GM23338 (cell line): ENCODE measurements around the gene TNS3. TPM values are rescaled to one million over a fixed set of nuclear protein-coding genes. Genes with fewer than 3 reads are reported as not detected.

Experiments used
- ATAC-seq: fragments of 200-7000 bp; cut with Tn5 transposase; 3 replicates; pipeline ENCODE4 v1.9.1; 2020
- DNase-seq: peaks from one replicate; pipeline ENCODE4 v3.0.0-alpha.2; 2015; ENCODE audit warnings: low spot score
- H2AFZ ChIP-seq: fragments of 200-600 bp; sonication (generic); 2 replicates; pipeline ENCODE4 v1.8.0; 2016; ENCODE audit warnings: antibody characterized with exemption, mild to moderate bottlenecking, moderate library complexity
- H3F3A ChIP-seq: fragments of 200-600 bp; sonication (generic); replicated peaks from 2 replicates; pipeline ENCODE4 v1.8.0; 2017; ENCODE audit warnings: antibody characterized with exemption, mixed run types, low read depth
- H3K27ac ChIP-seq: fragments of 200-600 bp; sonication (generic); 2 replicates; pipeline ENCODE4 v1.6.1; 2016; ENCODE audit warnings: low read depth
- H3K27me3 ChIP-seq: fragments of 200-600 bp; sonication (generic); 2 replicates; pipeline ENCODE4 v1.8.0; 2016; ENCODE audit warnings: mild to moderate bottlenecking, mixed run types, moderate library complexity; ENCODE audit not compliant: insufficient read depth
- H3K36me3 ChIP-seq: fragments of 200-600 bp; sonication (generic); 2 replicates; pipeline ENCODE4 v1.8.0; 2016; ENCODE audit warnings: mild to moderate bottlenecking; ENCODE audit not compliant: insufficient read depth
- H3K4me1 ChIP-seq: fragments of 200-600 bp; sonication (generic); 2 replicates; pipeline ENCODE4 v1.8.0; 2016; ENCODE audit warnings: mild to moderate bottlenecking, moderate library complexity; ENCODE audit not compliant: insufficient read depth
- H3K4me2 ChIP-seq: fragments of 200-600 bp; sonication (generic); 2 replicates; pipeline ENCODE4 v1.7.1; 2017; ENCODE audit warnings: mixed run types
- H3K4me3 ChIP-seq: fragments of 200-600 bp; sonication (generic); 2 replicates; pipeline ENCODE4 v1.6.1; 2016; ENCODE audit warnings: mixed run types
- H3K79me2 ChIP-seq: fragments of 200-600 bp; sonication (generic); replicated peaks from 2 replicates; pipeline ENCODE4 v1.8.0; 2017; ENCODE audit warnings: mild to moderate bottlenecking; ENCODE audit not compliant: insufficient read depth
- H3K9me2 ChIP-seq: fragments of 200-600 bp; sonication (generic); 2 replicates; pipeline ENCODE4 v1.8.0; 2017; ENCODE audit not compliant: insufficient read depth
- H4K20me1 ChIP-seq: fragments of 200-600 bp; sonication (generic); replicated peaks from 2 replicates; pipeline ENCODE4 v1.8.0; 2017; ENCODE audit warnings: mild to moderate bottlenecking; ENCODE audit not compliant: insufficient read depth
- H3K27ac Mint-ChIP-seq: 2 replicates; pipeline ENCODE4 v1.8.0; 2020; ENCODE audit warnings: inconsistent platforms, mild to moderate bottlenecking, moderate library complexity, mixed read lengths
- H3K27me3 Mint-ChIP-seq: 3 replicates; pipeline ENCODE4 v1.8.0; 2022; ENCODE audit warnings: low read depth, mild to moderate bottlenecking, moderate library complexity, mixed read lengths, inconsistent platforms; ENCODE audit not compliant: insufficient read depth, poor library complexity
- H3K36me3 Mint-ChIP-seq: 3 replicates; pipeline ENCODE4 v1.8.0; 2021; ENCODE audit warnings: low read depth, mild to moderate bottlenecking, inconsistent platforms, moderate library complexity, mixed read lengths
- H3K4me1 Mint-ChIP-seq: 3 replicates; pipeline ENCODE4 v1.8.0; 2020; ENCODE audit warnings: mild to moderate bottlenecking, inconsistent platforms, mixed read lengths
- H3K4me3 Mint-ChIP-seq: 3 replicates; pipeline ENCODE4 v1.8.0; 2021; ENCODE audit warnings: moderate library complexity, mild to moderate bottlenecking, inconsistent platforms, mixed read lengths
- H3K9me3 Mint-ChIP-seq: 3 replicates; pipeline ENCODE4 v1.8.0; 2020; ENCODE audit warnings: moderate library complexity, mild to moderate bottlenecking, inconsistent platforms, mixed read lengths
- CREB1 ChIP-seq: fragments of 250-450 bp; sonication (Bioruptor Pico); IDR thresholded peaks from 2 replicates; pipeline ENCODE4 v1.5.0; 2020; ENCODE audit warnings: low read depth, mild to moderate bottlenecking, moderate library complexity
- CTCF ChIP-seq, 2 experiments: fragments of 200-600 bp in 1 of 2; sonication (generic) in 1 of 2; conservative IDR thresholded peaks; 2 replicates each; pipeline versions ENCODE4 v1.5.1 to v1.6.1; 2016 to 2017; ENCODE audit warnings: antibody characterized with exemption in 2 of 2, low read depth in 2 of 2, mild to moderate bottlenecking in 2 of 2, moderate library complexity in 1 of 2
- EZH2 ChIP-seq: fragments of 200-600 bp; sonication (generic); IDR thresholded peaks from one replicate; pipeline ENCODE4 v1.8.0; 2017; ENCODE audit warnings: antibody characterized with exemption, mild to moderate bottlenecking, low read depth; ENCODE audit not compliant: unreplicated experiment
- EZH2phosphoT487 ChIP-seq: fragments of 200-600 bp; sonication (generic); IDR thresholded peaks from one replicate; pipeline ENCODE4 v1.8.1; 2018; ENCODE audit warnings: antibody characterized with exemption; ENCODE audit not compliant: unreplicated experiment
- JUNB ChIP-seq: IDR thresholded peaks from one replicate; pipeline ENCODE4 v1.6.1; 2016; ENCODE audit warnings: antibody characterized with exemption; ENCODE audit not compliant: unreplicated experiment
- NANOG ChIP-seq: IDR thresholded peaks from 2 replicates; pipeline ENCODE4 v1.6.1; 2016; ENCODE audit warnings: antibody characterized with exemption, borderline replicate concordance
- POLR2AphosphoS5 ChIP-seq: IDR thresholded peaks from 2 replicates; pipeline ENCODE4 v1.6.1; 2016; ENCODE audit warnings: antibody characterized with exemption, low read depth
- REST ChIP-seq: IDR thresholded peaks from one replicate; pipeline ENCODE4 v1.6.1; 2018; ENCODE audit warnings: antibody characterized with exemption; ENCODE audit not compliant: unreplicated experiment
- STAT1 ChIP-seq: IDR thresholded peaks from one replicate; pipeline ENCODE4 v1.6.1; 2016; ENCODE audit warnings: antibody characterized with exemption; ENCODE audit not compliant: unreplicated experiment
- ZNF114 ChIP-seq: fragments of 250-450 bp; sonication (Bioruptor Pico); IDR thresholded peaks from 2 replicates; pipeline ENCODE4 v1.5.0; 2020; ENCODE audit warnings: mild to moderate bottlenecking, moderate library complexity
- ZNF331 ChIP-seq: fragments of 250-450 bp; sonication (Bioruptor Pico); IDR thresholded peaks from 2 replicates; pipeline ENCODE4 v1.5.0; 2020; ENCODE audit warnings: low read depth, mild to moderate bottlenecking, moderate library complexity
- ZNF462 ChIP-seq: fragments of 250-450 bp; sonication (Bioruptor Pico); IDR thresholded peaks from 2 replicates; pipeline ENCODE4 v1.5.0; 2020; ENCODE audit warnings: mild to moderate bottlenecking, moderate library complexity
- polyA plus RNA-seq: library from polyadenylated mRNA; unstranded; fragments of >200 nt; fragmentation: Nextera tagmentation; extraction: Ambion mirVana; gene quantifications from 2 replicates; pipeline ENCODE4 v1.2.1, GENCODE V29; 2016
- total RNA-seq: library from RNA; depleted of rRNA; stranded (reverse); fragments of >200 nt; shearing (Covaris generic); gene quantifications from 2 replicates; pipeline ENCODE4 v1.2.3, GENCODE V29; 2014
- TF ChIP-seq, protein P1 (sequence below): IDR thresholded peaks from 2 replicates; pipeline ENCODE4 v1.6.1; 2016; ENCODE audit warnings: antibody characterized with exemption

Gene TNS3
- total and polyA plus RNA-seq, 2 experiments from 2014 or later, result 6.2 to 28.7 TPM

- H3F3A ChIP-seq, result no peaks in the 10 kb centered on the region
- H3K27ac ChIP-seq, result no peak overlapping the region
- Mint-ChIP-seq H3K27me3 (peaks cover 5% of the 10 kb centered on the region), H3K36me3 (no peaks in the 10 kb centered on the region), H3K4me3 (no peak overlapping the region), H3K27ac (no peak overlapping the region), H3K4me1 (no peaks in the 10 kb centered on the region), H3K9me3 (no peaks in the 10 kb centered on the region; the same call in 1 of the 3 replicates)
- no peak overlapping the region for H3K4me2 ChIP-seq
- no peaks in the 10 kb centered on the region for H4K20me1 ChIP-seq
- no peaks in the 10 kb centered on the region for H3K9me2 ChIP-seq
- DNase-seq (no peak), ATAC-seq (no peak)
- TF ChIP-seq ZNF114, result no peak
- TF ChIP-seq NANOG, result no peak
- no peak for TF ChIP-seq EZH2
- no peak for TF ChIP-seq REST
- TF ChIP-seq, protein P1, sequence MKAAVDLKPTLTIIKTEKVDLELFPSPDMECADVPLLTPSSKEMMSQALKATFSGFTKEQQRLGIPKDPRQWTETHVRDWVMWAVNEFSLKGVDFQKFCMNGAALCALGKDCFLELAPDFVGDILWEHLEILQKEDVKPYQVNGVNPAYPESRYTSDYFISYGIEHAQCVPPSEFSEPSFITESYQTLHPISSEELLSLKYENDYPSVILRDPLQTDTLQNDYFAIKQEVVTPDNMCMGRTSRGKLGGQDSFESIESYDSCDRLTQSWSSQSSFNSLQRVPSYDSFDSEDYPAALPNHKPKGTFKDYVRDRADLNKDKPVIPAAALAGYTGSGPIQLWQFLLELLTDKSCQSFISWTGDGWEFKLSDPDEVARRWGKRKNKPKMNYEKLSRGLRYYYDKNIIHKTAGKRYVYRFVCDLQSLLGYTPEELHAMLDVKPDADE, result no peak
- no peak for TF ChIP-seq ZNF331 (CRISPR knock-in tag)
- TF ChIP-seq ZNF462 (CRISPR knock-in tag), result no peak
- no peak for TF ChIP-seq POLR2AphosphoS5
- TF ChIP-seq CREB1 (CRISPR knock-in tag), result no peak
- no peak for TF ChIP-seq STAT1
- no peak for TF ChIP-seq JUNB
- no peak for TF ChIP-seq EZH2phosphoT487
- no peak for TF ChIP-seq CTCF (conservative IDR thresholded peaks at IDR 0.05; ENCODE audit: low read depth in 2 of 2)
- H3K4me1 ChIP-seq, result no peaks in the 10 kb centered on the region
- H3K36me3 ChIP-seq, result no peaks in the 10 kb centered on the region
- no peaks in the 10 kb centered on the region for H3K79me2 ChIP-seq
- no peak overlapping the region for H2AFZ ChIP-seq
- H3K4me3 ChIP-seq, result no peak overlapping the region
- no peaks in the 10 kb centered on the region for H3K27me3 ChIP-seq
Measured at GRCh38 chr7:47273088-47273487, 308.8 kb downstream of the TNS3 start.
